BLaER1 treated with 17β-estradiol and CSF1 and Interleukin-3, amounts not matched to agents 10 nM and 100 nM (cell line): ENCODE results near the gene LSR.
"Not testable (repeated sequence)": the region's sequence is repeated elsewhere in the genome, so short reads cannot be mapped to it uniquely, and the experiment has no call there.

Experiments
- H3K27ac ChIP-seq, 11 experiments: shearing (Covaris generic); formaldehyde crosslinking; 2 replicates each; pipeline ENCODE4 v1.8.1; 2022
- H3K27me3 ChIP-seq, 11 experiments: shearing (Covaris generic); formaldehyde crosslinking; 2 replicates each; pipeline ENCODE4 v1.8.1; 2022
- H3K36me3 ChIP-seq, 11 experiments: shearing (Covaris generic); formaldehyde crosslinking; 2 replicates each; pipeline ENCODE4 v1.8.1; 2022
- H3K4me1 ChIP-seq, 10 experiments: shearing (Covaris generic); formaldehyde crosslinking; 2 replicates each; pipeline ENCODE4 v1.8.1; 2022
- H3K4me2 ChIP-seq, 11 experiments: shearing (Covaris generic); formaldehyde crosslinking; 2 replicates each; pipeline ENCODE4 v1.8.1; 2022
- H3K4me3 ChIP-seq, 10 experiments: shearing (Covaris generic); formaldehyde crosslinking; 2 replicates each; pipeline ENCODE4 v1.8.1; 2022
- H3K9ac ChIP-seq, 11 experiments: shearing (Covaris generic); formaldehyde crosslinking; 2 replicates each; pipeline ENCODE4 v1.8.1; 2022
- H3K9me3 ChIP-seq, 11 experiments: shearing (Covaris generic); formaldehyde crosslinking; replicated peaks in 1 of 11; 2 replicates each; pipeline ENCODE4 v1.8.1; 2022
- H4K20me1 ChIP-seq, 11 experiments: shearing (Covaris generic); formaldehyde crosslinking; 2 replicates each; pipeline ENCODE4 v1.8.1; 2022
- Cebpa-rat ChIP-seq, 11 experiments: shearing (Covaris generic); IDR thresholded peaks; 2 replicates each; pipeline ENCODE4 v1.8.1; 2022

LSR gene

DNA sequence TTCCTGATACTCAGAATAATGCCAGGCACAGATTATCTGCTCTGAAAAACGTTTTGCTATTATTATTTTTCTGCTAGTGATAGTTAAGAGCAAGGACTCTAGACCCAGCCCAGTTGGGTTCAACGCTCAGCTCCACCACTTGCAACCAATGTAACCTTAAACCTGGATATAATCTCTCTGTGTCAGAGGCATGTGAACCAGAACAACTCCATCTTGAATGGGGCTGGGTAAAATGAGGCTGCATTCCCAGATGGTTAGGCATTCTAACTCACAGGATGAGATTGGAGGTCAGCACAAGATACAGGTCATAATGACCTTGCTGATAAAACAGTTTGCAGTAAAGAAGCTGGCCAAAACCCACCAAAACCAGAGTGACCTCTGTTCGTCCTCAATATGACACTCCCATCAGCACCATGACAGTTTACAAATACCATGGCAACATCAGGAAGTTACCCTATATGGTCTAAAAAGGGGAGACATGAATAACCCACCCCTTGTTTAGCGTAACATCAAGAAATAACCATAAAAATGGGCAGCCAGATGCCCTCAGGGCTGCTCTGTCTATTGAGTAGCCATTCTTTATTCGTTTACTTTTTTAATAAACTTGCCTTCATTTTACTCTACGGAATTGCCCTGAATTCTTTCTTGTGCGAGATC is 33.9 kb upstream of the LSR start:
- TF ChIP-seq Cebpa-rat (IDR thresholded peaks at IDR 0.05), result no peak
- peak overlapping the region; percentile 78 to 90 (median 83); a peak in 19 of 22 replicates for H3K27ac ChIP-seq

DNA sequence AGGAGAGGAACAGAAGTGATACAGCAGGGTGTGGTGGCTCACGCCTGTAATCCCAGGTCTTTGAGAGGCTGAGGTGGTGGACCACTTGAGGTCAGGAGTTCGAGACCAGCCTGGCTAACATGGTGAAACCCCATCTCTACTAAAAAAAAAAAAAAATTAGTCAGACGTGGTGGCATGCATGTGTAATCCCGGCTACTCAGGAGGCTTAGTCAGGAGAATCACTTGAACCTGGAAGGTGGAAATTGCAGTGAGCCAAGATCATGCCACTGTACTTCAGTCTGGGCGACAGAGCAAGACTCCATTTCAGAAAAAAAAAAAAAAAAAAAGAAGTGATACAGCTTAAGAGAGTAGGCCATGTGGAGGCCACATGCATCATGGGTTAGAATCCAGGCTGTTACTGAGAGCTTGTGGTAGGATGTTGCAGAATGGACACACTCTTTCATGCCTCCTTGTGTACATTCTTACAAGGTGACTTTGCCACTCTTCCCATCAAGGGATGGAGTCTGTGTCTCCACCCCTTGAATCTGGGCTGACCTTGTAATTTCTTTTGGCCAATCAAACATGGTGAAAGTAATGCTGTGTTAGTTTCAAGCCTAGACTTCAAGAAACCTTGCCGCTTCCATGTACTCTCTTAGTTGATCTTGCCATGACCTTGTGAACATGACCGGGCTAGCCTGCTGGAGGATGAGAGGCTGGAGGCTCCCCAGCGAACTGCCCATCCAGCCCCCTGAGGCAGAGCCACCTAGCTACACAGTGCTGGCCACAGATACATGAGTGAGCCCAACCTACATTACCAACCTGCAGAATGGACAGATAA is 32.6 kb upstream of the LSR start:
- TF ChIP-seq Cebpa-rat (IDR thresholded peaks at IDR 0.05), result no peak
- Histone ChIP-seq H3K4me3 (peak overlapping the region in 1 of 10 experiments; percentile 18; a peak in 1 of 20 replicates), H3K4me1 (peaks cover 58 to 85% (median 63%) of the 10 kb centered on the region in 10 experiments), H3K9ac (no peak overlapping the region), H3K36me3 (no peaks in the 10 kb centered on the region), H3K9me3 (peaks cover 10 to 38% (median 22%) of the 10 kb centered on the region in 11 experiments; a peak in 20 of 22 replicates), H3K27ac (peak overlapping the region in 9 of 11 experiments; percentile 3 to 76 (median 39); a peak in 13 of 22 replicates), H3K27me3 (no peaks in the 10 kb centered on the region), H4K20me1 (no peaks in the 10 kb centered on the region), H3K4me2 (peak overlapping the region; percentile 4 to 97 (median 29); a peak in 17 of 22 replicates)

More for the DNA sequence above, 33.9 kb upstream of the LSR start:
- H3K9ac ChIP-seq, result no peak overlapping the region; a peak in 2 of 22 replicates
- peaks cover 10 to 28% (median 19%) of the 10 kb centered on the region in 11 experiments; a peak in 20 of 22 replicates for H3K9me3 ChIP-seq
- H3K36me3 ChIP-seq, result no peaks in the 10 kb centered on the region
- peak overlapping the region; percentile 81 to 97 (median 92) for H3K4me2 ChIP-seq
- H4K20me1 ChIP-seq, result no peaks in the 10 kb centered on the region
- peaks cover 72 to 97% (median 76%) of the 10 kb centered on the region in 10 experiments for H3K4me1 ChIP-seq
- H3K4me3 ChIP-seq, result no peak overlapping the region
- H3K27me3 ChIP-seq, result no peaks in the 10 kb centered on the region

DNA sequence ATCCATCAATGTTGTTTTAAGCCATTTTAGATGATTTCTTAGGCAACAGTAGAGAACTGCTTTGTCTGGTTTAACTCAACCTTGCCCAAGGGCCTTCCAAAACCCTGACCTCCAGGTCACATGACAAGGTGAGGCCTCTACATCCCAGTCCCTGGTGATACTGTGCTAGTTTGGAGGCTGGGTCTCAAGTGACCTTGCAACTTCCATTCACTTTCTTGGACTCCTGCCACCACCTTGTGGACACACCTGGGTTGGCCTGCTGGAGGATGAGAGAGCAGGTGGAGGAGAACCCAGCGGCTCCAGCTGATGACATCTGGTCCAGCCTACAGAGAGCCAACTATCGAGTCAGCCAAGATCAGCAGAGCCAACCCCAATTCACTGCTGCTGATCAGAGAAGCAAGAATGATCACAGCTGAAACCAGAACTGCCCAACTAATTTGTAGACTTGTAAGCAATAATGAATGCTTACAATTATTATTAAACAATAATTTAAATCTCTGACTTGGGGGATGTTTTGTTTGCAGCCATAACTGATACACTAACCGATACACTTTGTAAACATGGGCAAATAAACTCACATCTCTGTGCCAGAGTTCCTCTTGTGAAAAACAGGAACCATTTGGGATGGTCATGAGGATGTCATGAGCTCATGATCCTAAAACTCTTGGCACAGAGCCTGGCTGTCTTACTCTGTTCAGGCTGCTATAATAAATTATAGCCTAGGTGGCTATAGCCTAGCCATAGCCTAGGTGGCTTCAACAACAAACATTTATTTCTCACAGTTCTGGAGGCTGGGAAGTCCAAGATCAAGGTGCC is 31.8 kb upstream of the LSR start:
- peaks cover 10 to 38% (median 22%) of the 10 kb centered on the region in 11 experiments; a peak in 20 of 22 replicates for H3K9me3 ChIP-seq
- peak overlapping the region in 9 of 11 experiments; percentile 3 to 76 (median 39); a peak in 13 of 22 replicates for H3K27ac ChIP-seq
- peaks cover 54 to 82% (median 58%) of the 10 kb centered on the region in 10 experiments for H3K4me1 ChIP-seq
- peak overlapping the region in 1 of 10 experiments; percentile 18; a peak in 1 of 20 replicates for H3K4me3 ChIP-seq
- no peaks in the 10 kb centered on the region for H3K36me3 ChIP-seq
- H4K20me1 ChIP-seq, result no peaks in the 10 kb centered on the region
- no peaks in the 10 kb centered on the region for H3K27me3 ChIP-seq
- H3K4me2 ChIP-seq, result peak overlapping the region in 10 of 11 experiments; percentile 4 to 97 (median 28); a peak in 11 of 22 replicates
- no peak for TF ChIP-seq Cebpa-rat (IDR thresholded peaks at IDR 0.05)
- H3K9ac ChIP-seq, result peak overlapping the region in 2 of 11 experiments; percentile 46 to 50; a peak in 2 of 22 replicates

DNA sequence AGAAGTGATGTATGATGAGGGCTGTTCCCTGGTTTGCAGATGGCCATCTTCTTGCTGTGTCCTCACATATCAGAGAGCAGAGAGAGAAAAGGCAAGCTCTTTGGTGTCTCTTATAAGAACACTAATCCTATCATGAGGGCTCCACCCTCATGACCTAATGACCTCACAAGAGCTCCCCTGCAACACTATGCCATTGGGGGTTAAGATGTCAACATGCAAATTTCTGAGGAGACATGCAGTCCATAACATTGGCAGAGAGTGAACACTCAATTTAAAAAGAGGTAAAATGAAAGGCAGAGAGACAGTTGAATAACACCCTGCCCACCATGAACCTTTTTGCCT is 31.2 kb upstream of the LSR start:
- Histone ChIP-seq H4K20me1 (no peaks in the 10 kb centered on the region), H3K4me3 (no peak overlapping the region), H3K36me3 (no peaks in the 10 kb centered on the region), H3K27me3 (no peaks in the 10 kb centered on the region), H3K27ac (peak overlapping the region in 4 of 11 experiments; percentile 27 to 76 (median 59); a peak in 6 of 22 replicates), H3K4me1 (peaks cover 54 to 80% (median 57%) of the 10 kb centered on the region in 10 experiments), H3K4me2 (peak overlapping the region in 4 of 11 experiments; percentile 31 to 83 (median 54); a peak in 6 of 22 replicates), H3K9me3 (peaks cover 10 to 38% (median 22%) of the 10 kb centered on the region in 11 experiments; a peak in 20 of 22 replicates), H3K9ac (peak overlapping the region in 2 of 11 experiments; percentile 46 to 50; a peak in 2 of 22 replicates)
- no peak for TF ChIP-seq Cebpa-rat (IDR thresholded peaks at IDR 0.05)

DNA sequence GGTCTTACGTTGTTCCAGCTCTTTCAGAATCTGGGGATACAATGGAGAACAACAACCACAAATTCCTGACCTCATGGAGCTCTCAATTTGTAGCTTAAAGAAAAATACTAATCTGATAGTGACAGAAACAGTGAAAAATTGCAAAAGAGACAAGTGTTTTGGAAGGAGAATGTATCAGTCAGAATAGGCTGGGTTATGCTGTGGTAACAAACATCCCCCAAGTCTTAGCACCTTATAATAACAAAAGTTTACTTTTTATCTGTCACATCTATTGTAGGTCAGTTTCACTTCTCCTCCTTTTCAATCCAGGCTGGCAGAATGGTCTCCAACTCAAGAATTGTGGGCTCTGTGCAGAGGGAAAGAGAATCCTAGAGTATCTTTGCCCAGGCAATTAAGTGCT is 29.8 kb upstream of the LSR start:
- H3K36me3 ChIP-seq, result no peaks in the 10 kb centered on the region
- H3K27me3 ChIP-seq, result no peaks in the 10 kb centered on the region
- H3K4me1 ChIP-seq, result peaks cover 44 to 80% (median 55%) of the 10 kb centered on the region in 10 experiments
- no peaks in the 10 kb centered on the region for H4K20me1 ChIP-seq
- H3K9me3 ChIP-seq, result peaks cover 10 to 44% (median 28%) of the 10 kb centered on the region in 11 experiments; a peak in 20 of 22 replicates
- no peak overlapping the region for H3K4me3 ChIP-seq
- peak overlapping the region in 2 of 11 experiments; percentile 31 to 47; a peak in 3 of 22 replicates for H3K4me2 ChIP-seq
- TF ChIP-seq Cebpa-rat (IDR thresholded peaks at IDR 0.05), result no peak
- no peak overlapping the region for H3K9ac ChIP-seq
- H3K27ac ChIP-seq, result no peak overlapping the region

- H3K27ac ChIP-seq, result no peak overlapping the region
- H3K4me3 ChIP-seq, result no peak overlapping the region
- no peaks in the 10 kb centered on the region for H4K20me1 ChIP-seq
- TF ChIP-seq Cebpa-rat (IDR thresholded peaks at IDR 0.05), result no peak
- no peak overlapping the region for H3K9ac ChIP-seq
- H3K36me3 ChIP-seq, result no peaks in the 10 kb centered on the region
- no peaks in the 10 kb centered on the region for H3K27me3 ChIP-seq
- H3K4me2 ChIP-seq, result no peak overlapping the region
- H3K9me3 ChIP-seq, result peaks cover 10 to 44% (median 28%) of the 10 kb centered on the region in 11 experiments; a peak in 20 of 22 replicates
- H3K4me1 ChIP-seq, result peaks cover 41 to 80% (median 54%) of the 10 kb centered on the region in 10 experiments
These were observed 28.4 kb upstream of the LSR start for GRCh38 chr19:35220315-35220921.

DNA sequence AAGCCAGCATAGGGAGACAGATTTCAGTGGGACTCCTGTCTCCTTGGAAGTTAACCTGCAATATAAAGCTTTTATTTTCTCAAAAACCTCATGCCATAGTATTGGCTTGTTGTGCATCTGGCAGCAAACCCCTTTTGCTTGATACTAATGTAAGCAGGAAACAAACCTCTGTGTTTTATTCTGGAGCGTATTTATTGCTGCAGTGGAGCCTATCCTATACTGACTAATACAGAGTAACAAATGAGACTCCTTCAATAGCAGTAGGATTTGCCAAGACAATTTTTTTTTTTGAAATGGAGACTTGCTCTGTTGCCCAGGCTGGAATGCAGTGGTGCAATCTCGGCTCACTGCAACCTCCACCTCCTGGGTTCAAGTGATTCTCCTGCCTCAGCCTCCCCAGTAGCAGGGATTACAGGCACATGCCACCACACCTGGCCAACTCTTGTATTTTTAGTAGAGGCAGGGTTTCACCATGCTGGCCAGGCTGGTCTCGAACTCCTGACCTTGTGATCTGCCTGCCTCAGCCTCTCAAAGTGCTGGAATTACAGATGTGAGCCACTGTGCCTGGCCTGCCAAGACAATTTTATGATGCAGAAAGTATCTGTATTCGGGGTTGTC is 27.7 kb upstream of the LSR start:
- not testable (repeated sequence) for H3K9ac ChIP-seq, H4K20me1 ChIP-seq, H3K4me3 ChIP-seq, H3K27ac ChIP-seq, H3K4me2 ChIP-seq, H3K36me3 ChIP-seq, H3K27me3 ChIP-seq
- peaks cover 10 to 44% (median 28%) of the 10 kb centered on the region in 11 experiments; a peak in 20 of 22 replicates for H3K9me3 ChIP-seq
- peaks cover 39 to 75% (median 53%) of the 10 kb centered on the region in 10 experiments for H3K4me1 ChIP-seq
